H1 (cell line): ENCODE measurements around the gene GAB3. TPM values are rescaled to one million over a fixed set of nuclear protein-coding genes. Genes with fewer than 3 reads are reported as not detected.

Experiments used
- CTCF ChIA-PET: fragments of 300-600 bp; sonication (Branson Sonifier 250); formaldehyde crosslinking; loops from one replicate; lab custom pipeline; 2021; ENCODE audit not compliant: partially characterized antibody; lab: Charles Lee
- POLR2A ChIA-PET: fragments of 300-600 bp; sonication (Branson Sonifier 250); formaldehyde crosslinking; loops from one replicate; lab custom pipeline; 2021; ENCODE audit warnings: inconsistent platforms; ENCODE audit not compliant: partially characterized antibody; lab: Charles Lee
- DNase-seq, 2 experiments: peaks; one replicate each; pipeline versions ENCODE4 v3.0.0 to v3.0.0-alpha.2; 2010 to 2022; ENCODE audit warnings: low spot score in 2 of 2, low read depth in 1 of 2, mixed read lengths in 1 of 2
- FAIRE-seq: peaks from 2 replicates; lab custom pipeline; 2011; peaks lifted over from hg19 to GRCh38; lab: Jason Lieb, UNC
- H2AFZ ChIP-seq: 2 replicates; pipeline ENCODE4 v1.8.1; 2012; ENCODE audit warnings: low read length, inconsistent platforms
- H2AK5ac ChIP-seq: 2 replicates; pipeline ENCODE4 v1.6.1; 2013; ENCODE audit warnings: low read depth, low read length
- H2BK120ac ChIP-seq: replicated peaks from 2 replicates; pipeline ENCODE3; 2013; ENCODE audit warnings: low read depth, low read length, inconsistent platforms
- H2BK12ac ChIP-seq: 2 replicates; pipeline ENCODE4 v1.6.1; 2013; ENCODE audit warnings: low read depth, low read length
- H2BK15ac ChIP-seq: 2 replicates; pipeline ENCODE4 v1.6.1; 2013; ENCODE audit warnings: low read length
- H2BK20ac ChIP-seq: 2 replicates; pipeline ENCODE4 v1.6.1; 2013; ENCODE audit warnings: low read length
- H2BK5ac ChIP-seq: 2 replicates; pipeline ENCODE4 v1.6.1; 2013; ENCODE audit warnings: low read depth, low read length
- H3K14ac ChIP-seq: 2 replicates; pipeline ENCODE4 v1.6.1; 2013; ENCODE audit warnings: inconsistent platforms; ENCODE audit not compliant: insufficient read length
- H3K18ac ChIP-seq: 2 replicates; pipeline ENCODE4 v1.6.1; 2013; ENCODE audit warnings: low read length; ENCODE audit errors: extremely low read depth
- H3K23ac ChIP-seq: 2 replicates; pipeline ENCODE4 v1.6.1; 2013; ENCODE audit warnings: inconsistent platforms; ENCODE audit not compliant: insufficient read length
- H3K23me2 ChIP-seq: 2 replicates; pipeline ENCODE4 v1.6.1; 2013; ENCODE audit warnings: low read depth, low read length
- H3K27ac ChIP-seq: 2 replicates; pipeline ENCODE4 v1.6.1; 2011; ENCODE audit warnings: low read depth, low read length, inconsistent platforms
- H3K27me3 ChIP-seq, 4 experiments: replicated peaks in 1 of 4; 1 replicate in 1 of 4; 2 replicates in 3 of 4; pipeline versions ENCODE4 v1.6.1 to v1.8.1; 2011 to 2013; ENCODE audit warnings: low read length in 3 of 4, mild to moderate bottlenecking in 3 of 4, inconsistent platforms in 2 of 4, mixed read lengths in 2 of 4, moderate library complexity in 1 of 4; ENCODE audit not compliant: control insufficient read depth in 3 of 4, insufficient read depth in 3 of 4; ENCODE audit errors: extremely low read depth in 1 of 4
- H3K36me3 ChIP-seq, 4 experiments: 2 replicates each; pipeline versions ENCODE4 v1.6.1 to v1.8.1; 2011 to 2013; ENCODE audit warnings: mild to moderate bottlenecking in 4 of 4, low read length in 3 of 4, moderate library complexity in 2 of 4, control low read depth in 1 of 4, inconsistent platforms in 1 of 4; ENCODE audit not compliant: insufficient read depth in 4 of 4, control insufficient read depth in 2 of 4
- H3K4ac ChIP-seq: replicated peaks from 2 replicates; pipeline ENCODE3; 2013; ENCODE audit warnings: low read length, low read depth, mixed read lengths, inconsistent platforms; ENCODE audit not compliant: insufficient read length
- H3K4me1 ChIP-seq, 4 experiments: replicated peaks in 1 of 4; 1 replicate in 1 of 4; 2 replicates in 3 of 4; pipeline versions ENCODE4 v1.6.1 to v1.8.1; 2011 to 2013; ENCODE audit warnings: low read length in 3 of 4, inconsistent platforms in 2 of 4, mixed read lengths in 1 of 4; ENCODE audit not compliant: insufficient read depth in 4 of 4, control insufficient read depth in 3 of 4
- H3K4me2 ChIP-seq, 2 experiments: 2 replicates each; pipeline versions ENCODE4 v1.6.1 to v1.8.1; 2011 to 2013; ENCODE audit warnings: low read depth in 2 of 2, low read length in 2 of 2, control low read depth in 1 of 2, inconsistent platforms in 1 of 2, mild to moderate bottlenecking in 1 of 2; ENCODE audit not compliant: insufficient read depth in 1 of 2
- H3K4me3 ChIP-seq, 4 experiments: fragments of 200-600, 300-600 bp in 1 of 4; sonication (generic), shearing (Covaris generic), sonication (Bioruptor Twin) in 1 of 4; 2 replicates each; pipeline versions ENCODE4 v1.5.1 to v1.8.1; 2011 to 2016; ENCODE audit warnings: low read length in 4 of 4, low read depth in 3 of 4, control low read depth in 2 of 4, inconsistent platforms in 2 of 4, mild to moderate bottlenecking in 2 of 4, mixed read lengths in 1 of 4, moderate library complexity in 1 of 4; ENCODE audit not compliant: insufficient read depth in 2 of 4; ENCODE audit errors: extremely low read depth in 1 of 4
- H3K56ac ChIP-seq: replicated peaks from 2 replicates; pipeline ENCODE3; 2013; ENCODE audit warnings: low read depth, mild to moderate bottlenecking, mixed read lengths, low read length, inconsistent platforms; ENCODE audit not compliant: insufficient read length
- H3K79me1 ChIP-seq: 2 replicates; pipeline ENCODE4 v1.6.1; 2013; ENCODE audit warnings: low read depth, low read length, control low read depth
- H3K79me2 ChIP-seq, 2 experiments: 2 replicates each; pipeline versions ENCODE4 v1.6.1 to v1.8.1; 2012 to 2013; ENCODE audit warnings: low read length in 2 of 2, mild to moderate bottlenecking in 2 of 2, inconsistent platforms in 1 of 2; ENCODE audit not compliant: insufficient read depth in 2 of 2, control insufficient read depth in 1 of 2
- H3K9ac ChIP-seq, 4 experiments: replicated peaks in 1 of 4; 1 replicate in 1 of 4; 2 replicates in 3 of 4; pipeline versions ENCODE4 v1.6.1 to v1.8.1; 2011 to 2013; ENCODE audit warnings: low read depth in 3 of 4, low read length in 3 of 4, control low read depth in 2 of 4, mild to moderate bottlenecking in 2 of 4, moderate library complexity in 2 of 4, inconsistent platforms in 1 of 4; ENCODE audit errors: extremely low read depth in 1 of 4
- H3K9me3 ChIP-seq, 2 experiments: 2 replicates each; pipeline versions ENCODE4 v1.6.1 to v1.8.1; 2012 to 2013; ENCODE audit warnings: mild to moderate bottlenecking in 2 of 2, moderate library complexity in 2 of 2, control low read depth in 1 of 2, inconsistent platforms in 1 of 2, low read depth in 1 of 2, low read length in 1 of 2, mixed read lengths in 1 of 2; ENCODE audit not compliant: insufficient read depth in 2 of 2
- H4K20me1 ChIP-seq, 2 experiments: replicated peaks in 1 of 2; 2 replicates each; pipeline versions ENCODE3 to v1.8.1; 2011 to 2013; ENCODE audit warnings: inconsistent platforms in 2 of 2, low read length in 2 of 2, mild to moderate bottlenecking in 1 of 2; ENCODE audit not compliant: insufficient read depth in 2 of 2, control insufficient read depth in 1 of 2
- H4K5ac ChIP-seq: 2 replicates; pipeline ENCODE4 v1.6.1; 2013; ENCODE audit warnings: low read length, low read depth, mixed read lengths, inconsistent platforms; ENCODE audit not compliant: insufficient read length
- H4K8ac ChIP-seq: 2 replicates; pipeline ENCODE4 v1.8.0; 2013; ENCODE audit warnings: mild to moderate bottlenecking, moderate library complexity, low read length, inconsistent platforms; ENCODE audit not compliant: insufficient read depth; ENCODE audit errors: extremely low read depth
- H4K91ac ChIP-seq: replicated peaks from 2 replicates; pipeline ENCODE3; 2013; ENCODE audit warnings: low read length, mixed read lengths, inconsistent platforms; ENCODE audit not compliant: insufficient read length
- EP300 ChIP-seq, 2 experiments: IDR thresholded peaks; 1 replicate in 1 of 2; 2 replicates in 1 of 2; pipeline ENCODE4 v1.6.1; 2011 to 2012; ENCODE audit warnings: low read depth in 2 of 2, low read length in 2 of 2, mild to moderate bottlenecking in 2 of 2, borderline replicate concordance in 1 of 2, inconsistent platforms in 1 of 2, moderate library complexity in 1 of 2
- WGBS, 2 experiments: shearing (Covaris generic) in 1 of 2; methylation state at CpG; one replicate each; pipeline versions ENCODE4 v1.1.6 to v1.1.7; 2013 to 2015; ENCODE audit warnings: low lambda C conversion rate in 2 of 2, mixed read lengths in 2 of 2, inconsistent platforms in 1 of 2, low coverage in 1 of 2, missing lambda C conversion rate in 1 of 2; ENCODE audit not compliant: insufficient replicate concordance in 2 of 2, insufficient coverage in 1 of 2, insufficient read length in 1 of 2; ENCODE audit errors: extremely low coverage in 1 of 2, missing lambda C conversion rate in 1 of 2; 5-methylcytosine and 5-hydroxymethylcytosine counted together
- polyA plus RNA-seq, 7 experiments: library from polyadenylated mRNA; depleted of rRNA in 3 of 7; stranded (reverse) in 5 of 7; unstranded in 2 of 7; fragments of >200 nt in 5 of 7; fragments of 200-250 nt in 2 of 7; gene quantifications; 1 replicate in 5 of 7; 2 replicates in 1 of 7; 4 replicates in 1 of 7; pipeline versions ENCODE4 v1.2.1 to v1.2.3, GENCODE V29; 2011 to 2013; ENCODE audit warnings: missing spikeins in 2 of 7, mixed read lengths in 2 of 7
- total RNA-seq: library from RNA; stranded (reverse); fragmentation: NEBNext Ultra II Directional; extraction: Animal tissue kit (Norgen Biotek cat#: 25700); gene quantifications from 2 replicates; pipeline ENCODE4 v1.2.1, GENCODE V29; 2021

GAB3 gene
- total and polyA plus RNA-seq, 2 of the 8 experiments (the other 6 are each of a cell fraction or from before 2014, with no cell fraction given) = 0.48 to 1.2 TPM

- H3K4me1 ChIP-seq = no peaks in the 10 kb centered on the region
- no peak overlapping the region for H2AK5ac ChIP-seq
- no peak overlapping the region for H2BK20ac ChIP-seq
- H3K4ac ChIP-seq = no peak overlapping the region
- no peaks in the 10 kb centered on the region for H3K9me3 ChIP-seq
- no peak overlapping the region for H4K8ac ChIP-seq
- H4K91ac ChIP-seq = no peak overlapping the region
- H3K9ac ChIP-seq = no peak overlapping the region
- no peak overlapping the region for H3K27ac ChIP-seq
- H2BK12ac ChIP-seq = no peak overlapping the region
- no peak overlapping the region for H3K23ac ChIP-seq
- H3K79me1 ChIP-seq = no peaks in the 10 kb centered on the region
- H2BK5ac ChIP-seq = no peak overlapping the region
- H2BK120ac ChIP-seq = no peak overlapping the region
- no peak overlapping the region for H2BK15ac ChIP-seq
- H4K20me1 ChIP-seq = no peaks in the 10 kb centered on the region
- POLR2A ChIA-PET = no interaction called here
- H3K79me2 ChIP-seq = no peaks in the 10 kb centered on the region
- H3K18ac ChIP-seq = no peak overlapping the region
- CTCF ChIA-PET = interaction anchor here (0.6 to 1.5 kb wide), 3 partner anchors 36 to 265 kb away, joined by 3 to 4 read pairs (median 3); no protein-coding TSS in a partner anchor
- WGBS, 2 experiments = 80% methylated on average over 1 of the region's 1 CpG; no CpG with 5 or more reads in 1 of the 2 experiments
- no peaks in the 10 kb centered on the region for H3K23me2 ChIP-seq
- DNase-seq (no peak), FAIRE-seq (no peak)
- H3K4me3 ChIP-seq = no peak overlapping the region
- no peaks in the 10 kb centered on the region for H3K36me3 ChIP-seq
- H3K4me2 ChIP-seq = no peak overlapping the region
- H3K56ac ChIP-seq = no peak overlapping the region
- no peak overlapping the region for H2AFZ ChIP-seq
- H3K27me3 ChIP-seq = no peaks in the 10 kb centered on the region
- no peak for TF ChIP-seq EP300 (IDR thresholded peaks at IDR 0.05; ENCODE audit: borderline replicate concordance in 1 of 2, low read depth in 2 of 2, low read length in 2 of 2)
- H4K5ac ChIP-seq = no peak overlapping the region
- no peak overlapping the region for H3K14ac ChIP-seq
Measured at GRCh38 chrX:154711264-154711663, 39.6 kb downstream of the GAB3 start.
